Muscle layer of colon (tissue), 2 donors: ENCODE data around the gene GHITM.
"Not testable (repeated sequence)": the region's sequence is repeated elsewhere in the genome, so short reads cannot be mapped to it uniquely, and the experiment has no call there.

Experiments used
- H3K27ac ChIP-seq: one replicate; pipeline ENCODE4 v1.7.0; 2013; ENCODE audit warnings: low read depth, mild to moderate bottlenecking, low read length, moderate library complexity
- H3K27me3 ChIP-seq, 2 donors: one replicate each; pipeline ENCODE4 v1.7.0; 2013; ENCODE audit warnings: low read length in 2 of 2, mild to moderate bottlenecking in 2 of 2; ENCODE audit not compliant: insufficient read depth in 2 of 2, control insufficient read depth in 1 of 2
- H3K36me3 ChIP-seq: one replicate; pipeline ENCODE4 v1.7.0; 2013; ENCODE audit warnings: mild to moderate bottlenecking, low read length; ENCODE audit not compliant: insufficient read depth
- H3K4me1 ChIP-seq: one replicate; pipeline ENCODE4 v1.7.0; 2013; ENCODE audit warnings: mild to moderate bottlenecking, low read length; ENCODE audit not compliant: insufficient read depth
- H3K4me3 ChIP-seq, 2 donors: one replicate each; pipeline ENCODE4 v1.7.0; 2013; ENCODE audit warnings: low read length in 2 of 2, low read depth in 1 of 2, mild to moderate bottlenecking in 1 of 2, moderate library complexity in 1 of 2
- H3K9ac ChIP-seq: one replicate; pipeline ENCODE4 v1.7.0; 2013; ENCODE audit warnings: low read length
- H3K9me3 ChIP-seq: one replicate; pipeline ENCODE4 v1.7.0; 2013; ENCODE audit warnings: mild to moderate bottlenecking, low read length
- donor health status: abdominal sarcoma.
- donor health status: Adenocarcinoma of cecum.

The GHITM gene

DNA sequence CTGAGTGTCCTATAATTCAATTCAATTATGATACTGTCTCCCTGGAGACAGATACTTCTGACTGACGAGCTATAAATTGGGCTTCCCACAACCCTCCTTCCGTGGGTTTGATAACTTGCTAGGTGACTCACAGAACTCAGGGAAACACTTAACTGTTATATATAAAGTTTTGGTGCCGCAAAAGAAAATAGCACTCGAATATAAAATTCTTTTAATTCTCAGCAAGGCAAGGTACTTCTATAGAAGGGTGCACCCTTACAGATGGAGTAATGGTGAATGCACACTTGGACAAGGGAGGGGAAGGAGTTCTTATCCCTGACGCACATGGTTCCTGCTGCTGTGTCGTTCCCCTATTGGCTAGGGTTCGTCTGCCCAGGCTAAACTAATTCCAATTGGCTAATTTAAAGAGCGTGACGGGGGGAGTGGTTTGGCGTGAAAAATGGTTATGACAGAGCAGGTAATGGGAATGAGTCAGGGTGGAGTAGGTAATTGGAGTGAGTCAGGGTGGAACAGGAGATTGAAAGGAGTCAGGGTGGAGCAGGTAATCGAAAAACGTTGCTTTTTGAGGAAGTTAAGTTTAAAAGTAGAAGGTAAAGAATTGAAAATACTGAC, 20.8 kb upstream of the GHITM start:
- no peak overlapping the region for H3K27ac ChIP-seq
- H3K9ac ChIP-seq = no peak overlapping the region
- no peaks in the 10 kb centered on the region for H3K36me3 ChIP-seq
- H3K27me3 ChIP-seq = no peaks in the 10 kb centered on the region
- H3K9me3 ChIP-seq = no peaks in the 10 kb centered on the region
- no peaks in the 10 kb centered on the region for H3K4me1 ChIP-seq
- no peak overlapping the region for H3K4me3 ChIP-seq

DNA sequence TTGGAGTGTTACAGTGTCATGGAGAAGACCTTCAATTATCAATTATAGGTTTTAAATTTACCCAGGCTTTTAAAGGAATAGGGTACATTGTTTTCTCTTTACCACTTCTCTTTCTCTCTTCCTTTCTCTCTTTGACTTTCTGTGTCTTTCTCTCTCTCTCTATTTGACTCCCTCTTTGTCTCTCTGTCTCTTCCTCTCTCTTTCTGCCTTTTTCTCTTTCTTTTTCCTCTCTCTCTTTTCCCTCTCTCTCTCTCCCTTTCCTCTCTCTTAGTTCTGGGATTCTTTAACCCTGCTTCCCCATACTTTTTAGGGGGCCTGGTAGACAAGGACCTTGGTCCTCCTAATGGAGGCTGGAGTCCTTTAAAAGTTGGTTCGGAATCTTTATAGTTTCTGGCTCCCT, 15.9 kb upstream of the GHITM start:
- Histone ChIP-seq H3K4me3 (no peak overlapping the region), H3K9me3 (peaks cover 12% of the 10 kb centered on the region), H3K27me3 (no peaks in the 10 kb centered on the region), H3K4me1 (no peaks in the 10 kb centered on the region), H3K9ac (no peak overlapping the region), H3K27ac (no peak overlapping the region), H3K36me3 (no peaks in the 10 kb centered on the region)

DNA sequence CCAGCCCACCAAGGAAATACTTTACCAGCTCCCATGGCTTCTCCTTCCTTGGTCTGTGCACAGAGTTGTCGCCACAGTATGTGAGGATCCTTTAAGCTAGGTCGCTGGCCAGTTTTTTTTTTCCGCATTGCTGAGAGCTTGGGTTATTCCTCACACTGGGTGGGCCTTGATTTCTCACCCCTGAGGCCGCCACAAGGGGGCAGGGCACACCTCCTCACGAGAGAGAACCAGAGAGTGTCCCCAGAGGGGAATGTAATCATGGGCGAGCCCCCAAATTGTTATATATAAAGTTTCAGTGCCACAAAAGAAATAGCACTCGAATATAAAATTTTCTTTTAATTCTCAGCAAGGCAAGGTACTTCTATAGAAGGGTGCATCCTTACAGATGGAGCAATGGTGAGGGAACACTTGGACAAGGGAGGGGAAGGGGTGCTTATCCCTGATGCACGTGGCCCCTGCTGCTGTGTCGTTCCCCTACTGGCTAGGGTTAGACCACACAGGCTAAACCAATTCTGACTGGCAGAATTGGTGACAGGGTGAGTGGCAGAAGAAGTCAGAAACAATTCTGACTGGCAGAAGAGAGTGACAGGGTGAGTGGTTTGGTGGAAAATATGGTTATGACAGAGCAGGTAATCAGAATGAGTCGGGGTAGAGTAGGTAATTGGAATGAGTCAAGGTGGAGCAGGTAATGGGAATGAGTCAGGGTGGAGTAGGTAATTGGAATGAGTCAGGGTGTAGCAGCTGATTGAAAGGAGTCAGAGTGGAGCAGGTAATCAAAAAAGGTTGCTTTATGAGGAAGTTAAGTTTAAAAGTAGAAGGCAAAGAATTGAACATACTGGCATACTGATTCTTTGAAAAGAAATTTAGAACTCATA, 13.2 kb upstream of the GHITM start:
- peaks cover 12% of the 10 kb centered on the region for H3K9me3 ChIP-seq
- not testable (repeated sequence) for H3K9ac ChIP-seq, H3K27me3 ChIP-seq, H3K27ac ChIP-seq, H3K36me3 ChIP-seq, H3K4me3 ChIP-seq, H3K4me1 ChIP-seq

DNA sequence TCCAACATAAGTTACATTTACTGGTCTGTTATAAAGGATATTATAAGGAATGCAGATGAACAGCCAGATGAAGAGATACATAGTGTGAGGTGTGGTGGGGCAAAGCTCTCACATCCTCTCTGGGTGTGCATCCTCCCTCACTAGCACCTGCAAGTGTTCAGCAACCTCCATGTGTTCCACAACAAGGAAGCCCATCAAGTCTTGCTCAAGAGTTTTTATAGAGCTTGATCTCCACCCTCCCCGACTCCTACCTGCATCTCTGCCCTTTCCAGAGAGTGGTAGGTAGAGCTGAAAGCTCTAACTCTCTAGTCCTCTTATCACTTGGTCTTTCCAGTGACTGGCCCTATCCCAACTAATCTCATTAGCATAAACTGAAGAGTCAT, 12.5 kb upstream of the GHITM start:
- no peaks in the 10 kb centered on the region for H3K27me3 ChIP-seq
- H3K9me3 ChIP-seq = peaks cover 12% of the 10 kb centered on the region

DNA sequence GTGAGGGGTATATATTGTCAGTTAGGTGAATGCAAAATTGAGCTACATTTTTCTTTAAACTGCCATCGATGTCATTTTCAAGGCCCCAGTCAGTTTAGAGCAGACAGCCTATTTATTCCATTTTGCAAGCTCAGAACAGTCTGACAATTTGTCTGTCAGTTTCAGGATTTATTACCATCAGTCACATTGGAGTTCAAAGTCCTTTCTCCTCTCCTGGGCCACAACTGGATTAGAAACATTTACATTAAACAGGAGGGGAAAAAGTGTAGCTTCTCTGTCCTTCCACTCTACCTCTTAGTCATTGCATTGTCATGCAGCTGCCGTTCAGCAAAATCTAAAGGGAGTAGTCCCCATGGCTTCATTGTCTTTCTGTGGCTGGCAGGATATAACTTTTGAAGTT, 3.5 kb upstream of the GHITM start:
- H3K27me3 ChIP-seq = no peaks in the 10 kb centered on the region
- no peak overlapping the region for H3K9ac ChIP-seq
- no peak overlapping the region for H3K4me3 ChIP-seq
- no peaks in the 10 kb centered on the region for H3K9me3 ChIP-seq
- H3K27ac ChIP-seq = no peak overlapping the region
- H3K36me3 ChIP-seq = no peaks in the 10 kb centered on the region
- H3K4me1 ChIP-seq = peaks cover 8% of the 10 kb centered on the region

More for the DNA sequence above, 12.5 kb upstream of the GHITM start:
- H3K4me3 ChIP-seq = no peak overlapping the region
- H3K9ac ChIP-seq = no peak overlapping the region
- no peaks in the 10 kb centered on the region for H3K36me3 ChIP-seq
- no peaks in the 10 kb centered on the region for H3K4me1 ChIP-seq
- no peak overlapping the region for H3K27ac ChIP-seq

GRCh38 chr10:84137811-84138210, 1.5 kb upstream of the GHITM start:
- Histone ChIP-seq H3K9ac (no peak overlapping the region), H3K4me3 (no peak overlapping the region), H3K4me1 (peaks cover 17% of the 10 kb centered on the region), H3K9me3 (no peaks in the 10 kb centered on the region), H3K27ac (no peak overlapping the region), H3K36me3 (peaks cover 10% of the 10 kb centered on the region), H3K27me3 (no peaks in the 10 kb centered on the region)

GRCh38 chr10:84138478-84139125, 707 bp upstream of the GHITM start:
- Histone ChIP-seq H3K4me1 (peaks cover 17% of the 10 kb centered on the region), H3K27me3 (no peaks in the 10 kb centered on the region), H3K9me3 (no peaks in the 10 kb centered on the region), H3K27ac (peak overlapping the region; percentile 41), H3K36me3 (peaks cover 18% of the 10 kb centered on the region), H3K4me3 (peak overlapping the region; percentile 26 to 97), H3K9ac (peak overlapping the region; percentile 73)

DNA sequence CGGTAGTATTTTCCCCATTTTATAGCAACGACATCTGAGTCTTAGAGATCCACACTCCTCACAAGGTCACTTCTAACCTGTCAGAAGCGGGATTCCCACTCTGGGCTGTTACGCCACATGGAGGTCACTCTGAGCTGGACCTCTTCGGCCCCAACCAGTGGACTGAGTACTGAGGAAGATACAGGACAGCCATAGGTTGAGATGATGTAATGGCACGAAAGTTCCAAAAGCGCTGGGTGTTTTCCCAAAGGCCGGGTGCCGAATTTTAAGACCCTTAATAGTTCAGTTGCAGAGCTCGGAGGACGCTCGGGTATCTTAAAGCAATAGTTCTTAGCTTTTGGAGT, 699 bp downstream of the GHITM start:
- H3K36me3 ChIP-seq = peaks cover 32% of the 10 kb centered on the region
- H3K9ac ChIP-seq = peak overlapping the region; percentile 95
- no peaks in the 10 kb centered on the region for H3K27me3 ChIP-seq
- peaks cover 17% of the 10 kb centered on the region for H3K4me1 ChIP-seq
- no peaks in the 10 kb centered on the region for H3K9me3 ChIP-seq
- peak overlapping the region; percentile 82 to 97 for H3K4me3 ChIP-seq
- peak overlapping the region; percentile 80 for H3K27ac ChIP-seq

- Histone ChIP-seq H3K36me3 (peaks cover 83% of the 10 kb centered on the region), H3K9ac (no peak overlapping the region), H3K27ac (no peak overlapping the region)
Measured at GRCh38 chr10:84147347-84147746, 8.0 kb downstream of the GHITM start.

DNA sequence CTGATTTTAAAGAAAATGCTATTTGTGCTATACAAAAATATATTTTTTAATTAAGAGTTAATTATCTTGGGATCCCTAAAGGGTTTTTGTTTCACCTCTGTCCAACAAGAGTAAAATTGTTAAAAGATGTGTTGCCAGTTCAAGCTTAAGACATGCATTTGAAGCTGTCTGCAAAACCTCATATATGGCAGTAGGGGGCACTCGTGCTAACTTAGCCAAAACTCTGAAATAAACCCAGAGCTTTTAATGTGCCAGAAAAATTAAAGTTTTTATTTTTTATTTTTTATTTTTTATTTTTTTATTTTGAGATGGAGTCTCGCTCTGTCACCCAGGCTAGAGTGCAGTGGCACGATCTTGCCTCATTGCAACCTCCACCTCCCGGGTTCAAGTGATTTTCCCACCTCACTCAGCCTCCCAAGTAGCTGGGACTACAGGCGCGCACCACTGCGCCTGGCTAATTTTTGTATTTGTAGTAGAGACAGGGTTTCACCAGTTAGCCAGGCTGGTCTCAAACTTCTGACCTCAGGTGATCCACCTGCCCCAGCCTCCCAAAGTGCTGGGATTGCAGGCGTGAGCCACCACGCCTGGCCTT, 8.8 kb downstream of the GHITM start:
- not testable (repeated sequence) for H3K4me1 ChIP-seq, H3K4me3 ChIP-seq, H3K9ac ChIP-seq, H3K9me3 ChIP-seq, H3K27me3 ChIP-seq, H3K27ac ChIP-seq
- H3K36me3 ChIP-seq = peaks cover 83% of the 10 kb centered on the region

More at GRCh38 chr10:84147347-84147746, 8.0 kb downstream of the GHITM start:
- no peaks in the 10 kb centered on the region for H3K27me3 ChIP-seq
- no peaks in the 10 kb centered on the region for H3K4me1 ChIP-seq
- H3K4me3 ChIP-seq = no peak overlapping the region
- no peaks in the 10 kb centered on the region for H3K9me3 ChIP-seq

GRCh38 chr10:84149854-84150253, 10.5 kb downstream of the GHITM start:
- Histone ChIP-seq H3K27me3 (no peaks in the 10 kb centered on the region), H3K9me3 (no peaks in the 10 kb centered on the region), H3K36me3 (peaks cover 78% of the 10 kb centered on the region), H3K4me1 (no peaks in the 10 kb centered on the region), H3K9ac (no peak overlapping the region), H3K4me3 (no peak overlapping the region), H3K27ac (no peak overlapping the region)
